Measurements from ENCODE around the gene PCDHA1. TPM values are rescaled to one million over a fixed set of nuclear protein-coding genes. Genes with fewer than 3 reads are reported as not detected.

Gene PCDHA1
- total and polyA plus RNA-seq, 4 experiments from 2014 or later = not detected

DNA sequence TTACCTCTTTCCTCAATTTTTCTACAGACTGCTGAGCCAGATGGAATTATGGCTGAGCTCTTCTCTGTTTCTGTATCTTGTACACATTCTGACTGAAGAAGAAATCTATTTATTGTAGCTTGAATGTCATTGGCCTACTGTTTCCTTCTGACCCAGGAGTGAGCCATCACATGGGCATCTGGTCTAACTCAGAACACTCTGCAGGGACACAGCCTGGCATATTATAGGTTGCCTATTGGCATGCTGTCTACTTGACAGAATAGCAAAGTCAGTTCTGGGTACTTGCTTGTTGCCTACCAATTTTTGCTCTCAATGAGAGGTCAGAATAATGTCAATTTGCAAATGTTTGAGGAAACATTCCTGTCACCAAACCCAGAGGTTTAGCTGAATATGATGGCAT lies 187.6 kb downstream of the PCDHA1 start:
- ChIA-PET POLR2A (ENCODE audit: partially characterized antibody) (no interaction called here), CTCF (ENCODE audit: partially characterized antibody) (no interaction called here)
- DNase-seq = no peak
- Histone ChIP-seq H3K36me3 (ENCODE audit: insufficient read depth, low read length) (no peaks in the 10 kb centered on the region), H3K9me3 (ENCODE audit: control insufficient read depth in 1 of 2, low read length in 2 of 2) (no peaks in the 10 kb centered on the region), H3K27ac (ENCODE audit: low read depth, low read length) (no peak overlapping the region), H3K27me3 (ENCODE audit: insufficient read depth, low read length) (no peaks in the 10 kb centered on the region), H3K4me3 (ENCODE audit: low read length in 2 of 2) (no peak overlapping the region), H3K4me1 (ENCODE audit: insufficient read depth, low read length) (no peaks in the 10 kb centered on the region)
- H3K4me3 Mint-ChIP-seq = no peak overlapping the region
- no peak overlapping the region for H3K27ac Mint-ChIP-seq
- no peaks in the 10 kb centered on the region for H3K4me1 Mint-ChIP-seq
- intact Hi-C loops (cut with micrococcal nuclease) = no loop called here
- peaks cover 4 to 11% of the 10 kb centered on the region in 2 donors for H3K27me3 Mint-ChIP-seq
- no peaks in the 10 kb centered on the region for H3K36me3 Mint-ChIP-seq
- H3K9me3 Mint-ChIP-seq = peaks cover 0 to 2% (median 0%) of the 10 kb centered on the region in 8 donors

GRCh38 chr5:140977003-140977402 lies 191.1 kb downstream of the PCDHA1 start:
- H3K27me3 Mint-ChIP-seq = peaks cover 5 to 11% of the 10 kb centered on the region in 2 donors
- CTCF ChIA-PET (ENCODE audit: partially characterized antibody) = no interaction called here
- no peaks in the 10 kb centered on the region for H3K4me1 ChIP-seq (ENCODE audit: insufficient read depth, low read length)
- intact Hi-C loops (cut with micrococcal nuclease) = no loop called here
- H3K27me3 ChIP-seq (ENCODE audit: insufficient read depth, low read length) = no peaks in the 10 kb centered on the region
- no peaks in the 10 kb centered on the region for H3K36me3 ChIP-seq (ENCODE audit: insufficient read depth, low read length)
- H3K27ac Mint-ChIP-seq = no peak overlapping the region
- peaks cover 0 to 4% (median 0%) of the 10 kb centered on the region in 8 donors for H3K9me3 Mint-ChIP-seq
- H3K4me1 Mint-ChIP-seq = no peaks in the 10 kb centered on the region
- no peaks in the 10 kb centered on the region for H3K9me3 ChIP-seq (ENCODE audit: control insufficient read depth in 1 of 2, low read length in 2 of 2)
- no peak overlapping the region for H3K4me3 Mint-ChIP-seq
- POLR2A ChIA-PET (ENCODE audit: partially characterized antibody) = no interaction called here
- DNase-seq = no peak
- no peak overlapping the region for H3K27ac ChIP-seq (ENCODE audit: low read depth, low read length)
- H3K36me3 Mint-ChIP-seq = no peaks in the 10 kb centered on the region
- H3K4me3 ChIP-seq (ENCODE audit: low read length in 2 of 2) = no peak overlapping the region

DNA sequence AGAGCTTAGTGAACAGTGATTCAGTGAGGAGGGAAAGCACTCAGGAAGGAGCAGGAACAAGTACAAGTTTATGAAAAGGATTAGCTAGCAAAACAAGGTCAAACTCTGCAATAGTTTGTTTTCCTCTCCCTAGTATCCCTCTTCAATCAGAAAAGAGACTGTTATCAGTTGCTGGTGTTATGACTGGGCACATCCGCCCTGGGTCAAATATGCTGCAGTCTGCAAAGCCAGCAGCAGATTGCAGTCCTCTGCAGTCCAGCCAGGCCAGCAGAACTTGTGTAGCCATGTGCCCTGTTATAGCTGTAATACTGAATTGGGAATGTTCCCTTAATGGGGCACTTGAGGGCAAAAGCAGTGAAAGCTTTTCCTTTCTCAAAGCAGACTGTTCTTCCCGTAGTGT lies 192.3 kb downstream of the PCDHA1 start:
- CTCF ChIA-PET (ENCODE audit: partially characterized antibody) = no interaction called here
- H3K27ac Mint-ChIP-seq = no peak overlapping the region

DNA sequence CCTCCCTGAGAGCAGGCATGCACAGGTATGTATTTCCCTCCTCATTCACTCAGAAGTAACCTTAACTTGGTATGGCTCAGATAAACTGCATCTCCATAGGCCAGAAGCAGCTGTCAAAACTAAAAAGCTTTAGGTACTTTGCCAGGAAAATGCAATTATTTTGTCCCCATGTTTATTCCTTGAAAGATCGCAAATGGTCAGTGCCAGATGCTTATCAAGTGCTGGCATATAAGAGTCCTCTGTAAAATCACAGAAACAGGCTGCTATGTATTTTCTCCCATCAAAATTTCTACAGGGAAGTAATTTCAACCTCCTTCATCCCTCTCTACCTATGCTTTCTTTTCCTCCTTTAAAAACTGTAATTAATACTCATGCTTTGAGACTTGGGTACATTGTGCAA lies 193.0 kb downstream of the PCDHA1 start:
- Mint-ChIP-seq H3K4me1 (no peaks in the 10 kb centered on the region), H3K27me3 (peaks cover 9 to 11% of the 10 kb centered on the region in 2 donors), H3K4me3 (no peak overlapping the region), H3K36me3 (no peaks in the 10 kb centered on the region), H3K9me3 (peaks cover 0 to 4% (median 0%) of the 10 kb centered on the region in 8 donors), H3K27ac (no peak overlapping the region)
- ChIA-PET CTCF (ENCODE audit: partially characterized antibody) (no interaction called here), POLR2A (ENCODE audit: partially characterized antibody) (no interaction called here)
- DNase-seq = no peak
- Histone ChIP-seq H3K36me3 (ENCODE audit: insufficient read depth, low read length) (no peaks in the 10 kb centered on the region), H3K27me3 (ENCODE audit: insufficient read depth, low read length) (no peaks in the 10 kb centered on the region), H3K4me1 (ENCODE audit: insufficient read depth, low read length) (no peaks in the 10 kb centered on the region), H3K9me3 (ENCODE audit: control insufficient read depth in 1 of 2, low read length in 2 of 2) (no peaks in the 10 kb centered on the region), H3K4me3 (ENCODE audit: low read length in 2 of 2) (no peak overlapping the region), H3K27ac (ENCODE audit: low read depth, low read length) (no peak overlapping the region)
- intact Hi-C loops (cut with micrococcal nuclease) = no loop called here

More for the DNA sequence above, 192.3 kb downstream of the PCDHA1 start:
- Mint-ChIP-seq H3K9me3 (peaks cover 0 to 4% (median 0%) of the 10 kb centered on the region in 8 donors), H3K4me1 (no peaks in the 10 kb centered on the region), H3K4me3 (no peak overlapping the region), H3K36me3 (no peaks in the 10 kb centered on the region), H3K27me3 (peaks cover 7 to 11% of the 10 kb centered on the region in 2 donors)
- POLR2A ChIA-PET (ENCODE audit: partially characterized antibody) = no interaction called here
- Histone ChIP-seq H3K9me3 (ENCODE audit: control insufficient read depth in 1 of 2, low read length in 2 of 2) (no peaks in the 10 kb centered on the region), H3K27ac (ENCODE audit: low read depth, low read length) (no peak overlapping the region), H3K36me3 (ENCODE audit: insufficient read depth, low read length) (no peaks in the 10 kb centered on the region), H3K4me3 (ENCODE audit: low read length in 2 of 2) (no peak overlapping the region), H3K4me1 (ENCODE audit: insufficient read depth, low read length) (no peaks in the 10 kb centered on the region), H3K27me3 (ENCODE audit: insufficient read depth, low read length) (no peaks in the 10 kb centered on the region)
- intact Hi-C loops (cut with micrococcal nuclease) = no loop called here
- DNase-seq = no peak

DNA sequence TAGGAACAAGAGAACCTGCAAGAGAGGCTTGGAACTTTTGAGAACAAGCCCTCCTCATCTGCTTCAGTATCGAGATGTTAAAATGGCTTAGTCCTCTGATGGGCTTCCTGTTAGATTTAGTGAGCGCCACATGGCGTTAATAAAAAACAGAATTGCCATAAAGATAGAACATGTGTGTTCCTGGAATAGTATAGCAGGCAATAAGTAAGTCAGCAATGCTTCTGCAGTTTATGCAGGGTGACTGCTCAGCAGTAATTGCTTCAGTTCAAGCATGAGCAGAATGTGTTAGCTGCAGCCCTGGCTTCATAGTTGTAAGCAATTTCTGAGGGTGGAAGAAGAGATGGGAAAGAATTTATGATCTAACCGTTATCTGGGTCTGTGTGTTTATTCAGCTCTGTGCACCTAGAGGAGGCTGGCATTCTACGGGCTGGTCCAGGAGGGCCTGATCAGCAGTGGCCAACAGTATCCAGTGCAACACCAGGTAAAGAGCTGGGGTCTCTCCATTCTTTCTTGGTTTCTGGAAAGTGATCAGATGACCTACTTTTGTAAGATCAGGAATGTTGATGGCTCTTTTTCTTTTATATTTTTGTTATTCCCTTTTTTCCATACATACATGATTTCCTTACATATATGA lies 196.3 kb downstream of the PCDHA1 start:
- Histone ChIP-seq H3K4me3 (ENCODE audit: low read length in 2 of 2) (no peak overlapping the region), H3K36me3 (ENCODE audit: insufficient read depth, low read length) (no peaks in the 10 kb centered on the region), H3K27me3 (ENCODE audit: insufficient read depth, low read length) (no peaks in the 10 kb centered on the region), H3K27ac (ENCODE audit: low read depth, low read length) (no peak overlapping the region), H3K9me3 (ENCODE audit: control insufficient read depth in 1 of 2, low read length in 2 of 2) (no peaks in the 10 kb centered on the region), H3K4me1 (ENCODE audit: insufficient read depth, low read length) (no peaks in the 10 kb centered on the region)
- POLR2A ChIA-PET (ENCODE audit: partially characterized antibody) = no interaction called here
- Mint-ChIP-seq H3K36me3 (no peaks in the 10 kb centered on the region), H3K27me3 (peaks cover 6 to 8% of the 10 kb centered on the region in 2 donors), H3K4me3 (no peak overlapping the region), H3K27ac (no peak overlapping the region), H3K9me3 (peaks cover 0 to 7% (median 0%) of the 10 kb centered on the region in 8 donors), H3K4me1 (no peaks in the 10 kb centered on the region)
- intact Hi-C loops (cut with micrococcal nuclease) = no loop called here
- CTCF ChIA-PET (ENCODE audit: partially characterized antibody) = no interaction called here
- DNase-seq = no peak

DNA sequence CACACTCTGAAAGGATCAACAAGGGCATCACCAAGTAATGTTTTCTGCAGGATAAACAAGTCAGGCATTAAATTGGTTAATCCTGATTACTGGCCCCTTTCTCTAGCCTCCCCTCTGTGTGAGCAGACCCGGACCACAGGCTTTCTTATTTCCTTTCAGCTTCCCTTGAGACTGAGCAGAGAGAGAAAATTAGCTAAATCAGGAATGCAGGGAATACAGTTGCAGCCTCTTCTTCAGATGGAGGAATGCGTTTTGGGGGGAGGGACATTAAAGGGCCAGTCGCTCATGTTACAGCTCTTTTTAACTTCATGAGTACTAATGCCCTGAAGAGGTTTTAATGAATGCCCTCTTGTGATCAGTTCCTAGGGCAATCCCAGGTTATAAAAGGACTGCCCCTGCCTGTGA lies 200.2 kb downstream of the PCDHA1 start:
- Mint-ChIP-seq H3K36me3 (no peaks in the 10 kb centered on the region), H3K9me3 (peaks cover 0 to 7% (median 0%) of the 10 kb centered on the region in 8 donors), H3K4me1 (no peaks in the 10 kb centered on the region), H3K27me3 (peaks cover 5 to 9% of the 10 kb centered on the region in 2 donors), H3K4me3 (no peak overlapping the region), H3K27ac (no peak overlapping the region)
- H3K4me3 ChIP-seq (ENCODE audit: low read length in 2 of 2) = no peak overlapping the region
- no peaks in the 10 kb centered on the region for H3K4me1 ChIP-seq (ENCODE audit: insufficient read depth, low read length)
- no peaks in the 10 kb centered on the region for H3K9me3 ChIP-seq (ENCODE audit: control insufficient read depth in 1 of 2, low read length in 2 of 2)
- POLR2A ChIA-PET (ENCODE audit: partially characterized antibody) = no interaction called here
- CTCF ChIA-PET (ENCODE audit: partially characterized antibody) = no interaction called here
- no peaks in the 10 kb centered on the region for H3K27me3 ChIP-seq (ENCODE audit: insufficient read depth, low read length)
- H3K27ac ChIP-seq (ENCODE audit: low read depth, low read length) = no peak overlapping the region
- no peak for DNase-seq
- intact Hi-C loops (cut with micrococcal nuclease) = no loop called here
- no peaks in the 10 kb centered on the region for H3K36me3 ChIP-seq (ENCODE audit: insufficient read depth, low read length)

DNA sequence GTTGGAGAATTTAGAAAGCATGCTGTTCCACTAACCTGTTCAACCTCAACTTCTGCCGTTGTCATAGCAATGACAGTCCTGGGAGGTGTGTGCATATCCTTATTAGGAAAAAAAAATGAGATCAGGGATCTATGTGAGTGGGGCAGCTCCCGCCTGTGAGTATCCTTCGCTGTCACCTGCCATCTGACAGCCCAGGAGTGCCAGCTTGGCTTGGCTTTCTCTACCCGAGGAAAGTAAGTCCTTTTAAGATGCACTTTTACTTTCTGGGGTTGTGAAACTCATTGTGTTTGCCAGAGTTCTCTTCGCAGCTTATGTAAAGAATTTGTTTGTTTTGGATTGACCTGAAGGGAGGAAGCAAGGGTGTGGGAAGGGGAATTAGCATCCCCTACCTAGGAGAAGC lies 202.2 kb downstream of the PCDHA1 start:
- Mint-ChIP-seq H3K36me3 (no peaks in the 10 kb centered on the region), H3K4me1 (no peaks in the 10 kb centered on the region), H3K4me3 (no peak overlapping the region), H3K9me3 (peaks cover 0 to 4% (median 0%) of the 10 kb centered on the region in 8 donors), H3K27ac (no peak overlapping the region), H3K27me3 (peaks cover 5 to 13% of the 10 kb centered on the region in 2 donors)
- Histone ChIP-seq H3K4me1 (ENCODE audit: insufficient read depth, low read length) (no peaks in the 10 kb centered on the region), H3K4me3 (ENCODE audit: low read length in 2 of 2) (no peak overlapping the region), H3K27ac (ENCODE audit: low read depth, low read length) (no peak overlapping the region), H3K36me3 (ENCODE audit: insufficient read depth, low read length) (no peaks in the 10 kb centered on the region), H3K27me3 (ENCODE audit: insufficient read depth, low read length) (no peaks in the 10 kb centered on the region), H3K9me3 (ENCODE audit: control insufficient read depth in 1 of 2, low read length in 2 of 2) (no peaks in the 10 kb centered on the region)
- DNase-seq = no peak
- intact Hi-C loops (cut with micrococcal nuclease) = no loop called here
- POLR2A ChIA-PET (ENCODE audit: partially characterized antibody) = no interaction called here
- CTCF ChIA-PET (ENCODE audit: partially characterized antibody) = no interaction called here

DNA sequence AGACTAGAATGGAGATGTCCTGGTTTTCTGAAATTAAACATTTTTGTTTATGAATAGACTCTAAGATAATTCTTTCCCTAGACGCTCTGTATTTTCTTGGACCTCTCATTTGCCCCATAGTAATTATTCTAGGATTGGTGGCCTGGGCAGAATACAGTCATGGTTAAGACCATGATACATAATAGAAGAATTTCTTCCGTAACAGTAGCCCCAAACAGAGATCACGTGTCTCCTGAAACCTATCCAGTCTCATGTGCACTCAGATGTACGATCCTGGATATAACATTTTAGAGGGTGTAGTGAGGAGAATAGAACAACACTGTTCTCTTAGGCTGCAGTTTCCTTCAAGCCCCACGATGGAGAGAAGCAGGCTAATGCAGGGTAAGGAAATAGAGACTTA lies 202.7 kb downstream of the PCDHA1 start:
- peaks cover 5 to 13% of the 10 kb centered on the region in 2 donors for H3K27me3 Mint-ChIP-seq
- H3K4me3 Mint-ChIP-seq = no peak overlapping the region
- DNase-seq = no peak
- H3K36me3 Mint-ChIP-seq = no peaks in the 10 kb centered on the region
- ChIA-PET POLR2A (ENCODE audit: partially characterized antibody) (no interaction called here), CTCF (ENCODE audit: partially characterized antibody) (no interaction called here)
- no peaks in the 10 kb centered on the region for H3K4me1 Mint-ChIP-seq
- Histone ChIP-seq H3K27me3 (ENCODE audit: insufficient read depth, low read length) (no peaks in the 10 kb centered on the region), H3K27ac (ENCODE audit: low read depth, low read length) (no peak overlapping the region), H3K4me3 (ENCODE audit: low read length in 2 of 2) (no peak overlapping the region), H3K9me3 (ENCODE audit: control insufficient read depth in 1 of 2, low read length in 2 of 2) (no peaks in the 10 kb centered on the region), H3K36me3 (ENCODE audit: insufficient read depth, low read length) (no peaks in the 10 kb centered on the region), H3K4me1 (ENCODE audit: insufficient read depth, low read length) (no peaks in the 10 kb centered on the region)
- intact Hi-C loops (cut with micrococcal nuclease) = no loop called here
- peaks cover 0 to 4% (median 0%) of the 10 kb centered on the region in 8 donors for H3K9me3 Mint-ChIP-seq
- H3K27ac Mint-ChIP-seq = no peak overlapping the region

Data from CD4-positive, alpha-beta memory T cell (primary cell).